HEK293T (cell line): ENCODE results near the gene HMBS.

Source experiments
- ARNT ChIP-seq: fragments of 450-650 bp; IDR thresholded peaks from 2 replicates; pipeline ENCODE4 v1.6.1; 2017; ENCODE audit warnings: mild to moderate bottlenecking
- BHLHE40 ChIP-seq: fragments of 450-650 bp; IDR thresholded peaks from 2 replicates; pipeline ENCODE4 v1.6.1; 2016; ENCODE audit warnings: mild to moderate bottlenecking, moderate library complexity, borderline replicate concordance
- ELF4 ChIP-seq: fragments of 450-650 bp; IDR thresholded peaks from 2 replicates; pipeline ENCODE4 v1.6.1; 2017; ENCODE audit warnings: antibody characterized with exemption
- FOXA1 ChIP-seq: fragments of 450-650 bp; IDR thresholded peaks from 2 replicates; pipeline ENCODE4 v1.6.1; 2016; ENCODE audit warnings: mild to moderate bottlenecking
- FOXK2 ChIP-seq: fragments of 450-650 bp; IDR thresholded peaks from 2 replicates; pipeline ENCODE4 v1.6.1; 2016; ENCODE audit warnings: mild to moderate bottlenecking
- FOXM1 ChIP-seq: fragments of 450-650 bp; IDR thresholded peaks from 2 replicates; pipeline ENCODE4 v1.6.1; 2017; ENCODE audit warnings: mild to moderate bottlenecking, borderline replicate concordance
- HDGF ChIP-seq: fragments of 450-650 bp; IDR thresholded peaks from 2 replicates; pipeline ENCODE4 v1.6.1; 2017; ENCODE audit warnings: antibody characterized with exemption, borderline replicate concordance
- LEF1 ChIP-seq: fragments of 450-650 bp; IDR thresholded peaks from 2 replicates; pipeline ENCODE4 v1.6.1; 2017; ENCODE audit warnings: mild to moderate bottlenecking, borderline replicate concordance
- NFRKB ChIP-seq: fragments of 450-650 bp; IDR thresholded peaks from 2 replicates; pipeline ENCODE4 v1.6.1; 2016; ENCODE audit warnings: mild to moderate bottlenecking, moderate library complexity
- SP1 ChIP-seq: fragments of 450-650 bp; IDR thresholded peaks from 2 replicates; pipeline ENCODE4 v1.6.1; 2017
- SUZ12 ChIP-seq: fragments of 450-650 bp; IDR thresholded peaks from 2 replicates; pipeline ENCODE4 v1.6.1; 2016; ENCODE audit warnings: mild to moderate bottlenecking
- TARDBP ChIP-seq: fragments of 450-650 bp; IDR thresholded peaks from 2 replicates; pipeline ENCODE4 v1.6.1; 2016
- ZNF384 ChIP-seq: fragments of 450-650 bp; IDR thresholded peaks from 2 replicates; pipeline ENCODE4 v1.6.1; 2016
- TF ChIP-seq, protein P1 (sequence below): fragments of 450-650 bp; IDR thresholded peaks from 2 replicates; pipeline ENCODE4 v1.6.1; 2016

DNA sequence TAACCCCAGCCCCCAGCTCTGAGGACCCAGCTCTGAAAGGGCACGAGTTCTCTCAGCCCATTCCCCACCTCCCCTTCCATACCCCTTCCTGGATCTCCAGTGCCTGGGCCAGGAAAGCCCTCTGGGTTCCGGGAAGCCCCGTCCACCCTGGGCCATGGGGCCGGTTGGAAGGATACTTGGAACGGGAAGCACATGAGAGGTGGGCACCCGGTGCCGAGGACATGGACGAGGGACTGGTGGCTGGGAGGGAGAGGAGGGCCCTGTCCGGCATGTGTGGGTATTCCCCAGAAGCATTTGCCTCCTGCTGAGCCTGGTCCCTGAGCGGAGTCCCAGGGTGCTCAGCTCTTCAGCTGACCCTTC, 31.5 kb downstream of the HMBS start:
- TF ChIP-seq SP1 (no peak), FOXM1 (no peak), ZNF384 (no peak), TARDBP (no peak), SUZ12 (no peak), ARNT (no peak), BHLHE40 (no peak), FOXK2 (no peak), NFRKB (no peak), HDGF (no peak), ELF4 (no peak), FOXA1 (no peak), LEF1 (no peak)
- TF ChIP-seq, protein P1, sequence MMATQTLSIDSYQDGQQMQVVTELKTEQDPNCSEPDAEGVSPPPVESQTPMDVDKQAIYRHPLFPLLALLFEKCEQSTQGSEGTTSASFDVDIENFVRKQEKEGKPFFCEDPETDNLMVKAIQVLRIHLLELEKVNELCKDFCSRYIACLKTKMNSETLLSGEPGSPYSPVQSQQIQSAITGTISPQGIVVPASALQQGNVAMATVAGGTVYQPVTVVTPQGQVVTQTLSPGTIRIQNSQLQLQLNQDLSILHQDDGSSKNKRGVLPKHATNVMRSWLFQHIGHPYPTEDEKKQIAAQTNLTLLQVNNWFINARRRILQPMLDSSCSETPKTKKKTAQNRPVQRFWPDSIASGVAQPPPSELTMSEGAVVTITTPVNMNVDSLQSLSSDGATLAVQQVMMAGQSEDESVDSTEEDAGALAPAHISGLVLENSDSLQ, result no peak
